Neutrophil (primary cell): ENCODE data around the gene EVX2.
A peak's percentile ranks its signal among the peaks of the same experiment; 100 is the strongest.

Source experiments
- H3K27ac ChIP-seq: fragments of 200-600 bp; sonication (generic); 2 replicates; pipeline ENCODE4 v1.5.1; 2016; ENCODE audit warnings: mild to moderate bottlenecking, moderate library complexity
- H3K27me3 ChIP-seq: fragments of 200-600 bp; sonication (generic); 2 replicates; pipeline ENCODE4 v1.6.0; 2016; ENCODE audit warnings: mild to moderate bottlenecking
- H3K36me3 ChIP-seq: fragments of 200-600 bp; sonication (generic); 2 replicates; pipeline ENCODE4 v1.5.1; 2017
- H3K4me1 ChIP-seq, 2 experiments: fragments of 200-600 bp in 1 of 2; sonication (generic) in 1 of 2; 1 replicate in 1 of 2; 2 replicates in 1 of 2; pipeline versions ENCODE4 v1.5.1 to v1.6.1; 2013 to 2016; ENCODE audit warnings: low read depth in 1 of 2, low read length in 1 of 2, mild to moderate bottlenecking in 1 of 2, moderate library complexity in 1 of 2; ENCODE audit not compliant: control insufficient read depth in 1 of 2, insufficient read depth in 1 of 2
- H3K4me3 ChIP-seq, 2 experiments: fragments of 200-600 bp in 1 of 2; sonication (generic) in 1 of 2; 1 replicate in 1 of 2; 2 replicates in 1 of 2; pipeline ENCODE4 v1.5.1; 2013 to 2016; ENCODE audit warnings: low read depth in 1 of 2, low read length in 1 of 2, mild to moderate bottlenecking in 1 of 2, moderate library complexity in 1 of 2
- H3K9me3 ChIP-seq: fragments of 200-600 bp; sonication (generic); 2 replicates; pipeline ENCODE4 v1.5.1; 2016
- CTCF ChIP-seq: fragments of 200-600 bp; sonication (generic); IDR thresholded peaks from 2 replicates; pipeline ENCODE4 v1.5.1; 2016; ENCODE audit warnings: antibody characterized with exemption

The EVX2 gene

GRCh38 chr2:176098366-176099158, 14.8 kb upstream of the EVX2 start:
- no peak overlapping the region for H3K27ac ChIP-seq
- no peak for TF ChIP-seq CTCF
- peaks cover 100% of the 10 kb centered on the region for H3K27me3 ChIP-seq
- peaks cover 19 to 20% of the 10 kb centered on the region in 2 experiments for H3K4me1 ChIP-seq
- H3K9me3 ChIP-seq, result no peaks in the 10 kb centered on the region
- no peaks in the 10 kb centered on the region for H3K36me3 ChIP-seq
- no peak overlapping the region for H3K4me3 ChIP-seq

- no peak overlapping the region for H3K27ac ChIP-seq
- no peaks in the 10 kb centered on the region for H3K36me3 ChIP-seq
- no peaks in the 10 kb centered on the region for H3K9me3 ChIP-seq
- H3K4me1 ChIP-seq, result peaks cover 26% of the 10 kb centered on the region in 2 experiments
- H3K27me3 ChIP-seq, result peaks cover 100% of the 10 kb centered on the region
- peak overlapping the region; percentile 36 to 56 for H3K4me3 ChIP-seq
- no peak for TF ChIP-seq CTCF
Measured at GRCh38 chr2:176097820-176098365, 14.1 kb upstream of the EVX2 start.

GRCh38 chr2:176096986-176097819, 13.4 kb upstream of the EVX2 start:
- H3K36me3 ChIP-seq, result no peaks in the 10 kb centered on the region
- H3K4me3 ChIP-seq, result peak overlapping the region; percentile 36 to 56
- no peaks in the 10 kb centered on the region for H3K9me3 ChIP-seq
- H3K27me3 ChIP-seq, result peaks cover 100% of the 10 kb centered on the region
- no peak overlapping the region for H3K27ac ChIP-seq
- peaks cover 26 to 33% of the 10 kb centered on the region in 2 experiments for H3K4me1 ChIP-seq
- TF ChIP-seq CTCF, result no peak

GRCh38 chr2:176096243-176096985, 12.7 kb upstream of the EVX2 start:
- Histone ChIP-seq H3K4me3 (peak overlapping the region; percentile 36 to 56), H3K4me1 (peaks cover 32 to 40% of the 10 kb centered on the region in 2 experiments), H3K9me3 (no peaks in the 10 kb centered on the region), H3K36me3 (no peaks in the 10 kb centered on the region), H3K27ac (no peak overlapping the region), H3K27me3 (peaks cover 100% of the 10 kb centered on the region)
- TF ChIP-seq CTCF, result no peak

- Histone ChIP-seq H3K4me1 (peaks cover 32 to 40% of the 10 kb centered on the region in 2 experiments), H3K4me3 (no peak overlapping the region), H3K27ac (no peak overlapping the region), H3K27me3 (peaks cover 100% of the 10 kb centered on the region), H3K9me3 (no peaks in the 10 kb centered on the region), H3K36me3 (no peaks in the 10 kb centered on the region)
- TF ChIP-seq CTCF, result no peak
Measured at GRCh38 chr2:176095421-176095820, 11.7 kb upstream of the EVX2 start.
